GM12878 (cell line): ENCODE data around the gene DNMT3A. TPM values are rescaled to one million over a fixed set of nuclear protein-coding genes. Genes with fewer than 3 reads are reported as not detected.
A peak's percentile ranks its signal among the peaks of the same experiment; 100 is the strongest.

Experiments used
- BCL11A ChIP-seq: IDR thresholded peaks from 2 replicates; pipeline ENCODE4 v1.6.1; 2011; ENCODE audit warnings: low read depth, low read length
- CTCF ChIP-seq, 3 experiments: IDR thresholded peaks in 2 of 3; conservative IDR thresholded peaks in 1 of 3; 2 replicates each; pipeline ENCODE4 v1.5.1; 2011; ENCODE audit warnings: low read depth in 3 of 3, low read length in 3 of 3, mild to moderate bottlenecking in 3 of 3, control low read depth in 2 of 3, moderate library complexity in 2 of 3, inconsistent platforms in 1 of 3, mixed read lengths in 1 of 3; ENCODE audit not compliant: control insufficient read depth in 2 of 3, insufficient read depth in 1 of 3; ENCODE audit errors: extremely low read depth in 1 of 3
- IKZF1 ChIP-seq: fragments of 450-650 bp; conservative IDR thresholded peaks from 2 replicates; pipeline ENCODE4 v1.6.1; 2017; ENCODE audit warnings: antibody characterized with exemption, mild to moderate bottlenecking
- IKZF2 ChIP-seq, 2 experiments: fragments of 450-650 bp; IDR thresholded peaks; 2 replicates each; pipeline ENCODE4 v1.6.1; 2017; ENCODE audit warnings: mild to moderate bottlenecking in 2 of 2, moderate library complexity in 2 of 2
- JUNB ChIP-seq: IDR thresholded peaks from 2 replicates; pipeline ENCODE4 v1.6.1; 2016; ENCODE audit warnings: antibody characterized with exemption, mild to moderate bottlenecking
- KLF5 ChIP-seq: fragments of 450-650 bp; IDR thresholded peaks from 2 replicates; pipeline ENCODE4 v1.6.1; 2014; ENCODE audit warnings: mild to moderate bottlenecking; ENCODE audit not compliant: partially characterized antibody
- PBX3 ChIP-seq: IDR thresholded peaks from 2 replicates; pipeline ENCODE4 v1.6.1; 2011; ENCODE audit warnings: mild to moderate bottlenecking, low read depth, low read length, moderate library complexity; ENCODE audit not compliant: insufficient replicate concordance
- PML ChIP-seq: IDR thresholded peaks from 2 replicates; pipeline ENCODE4 v1.6.1; 2012; ENCODE audit warnings: low read length, inconsistent platforms
- POLR2A ChIP-seq: IDR thresholded peaks from 2 replicates; pipeline ENCODE4 v1.6.1; 2011; ENCODE audit warnings: low read depth, mild to moderate bottlenecking, low read length
- RELB ChIP-seq: fragments of 450-650 bp; IDR thresholded peaks from 2 replicates; pipeline ENCODE4 v1.6.1; 2017; ENCODE audit warnings: low read depth, mild to moderate bottlenecking, moderate library complexity
- SMARCA5 ChIP-seq: fragments of 450-650 bp; IDR thresholded peaks from 2 replicates; pipeline ENCODE4 v1.6.1; 2017; ENCODE audit warnings: mild to moderate bottlenecking
- SRF ChIP-seq, 2 experiments: IDR thresholded peaks; 2 replicates each; pipeline ENCODE4 v1.6.1; 2011; ENCODE audit warnings: low read depth in 2 of 2, low read length in 2 of 2, mild to moderate bottlenecking in 1 of 2, moderate library complexity in 1 of 2
- TAF1 ChIP-seq: IDR thresholded peaks from 2 replicates; pipeline ENCODE4 v1.6.1; 2011; ENCODE audit warnings: mild to moderate bottlenecking, low read depth, low read length, borderline replicate concordance
- ZBTB4 ChIP-seq: fragments of 450-650 bp; formaldehyde crosslinking; IDR thresholded peaks from 2 replicates; pipeline ENCODE4 v1.4.0; 2022; ENCODE audit warnings: mild to moderate bottlenecking, moderate library complexity
- ZNF687 ChIP-seq: fragments of 450-650 bp; IDR thresholded peaks from 2 replicates; pipeline ENCODE4 v1.6.1; 2017; ENCODE audit warnings: mild to moderate bottlenecking, moderate library complexity
- polyA plus RNA-seq, 11 experiments: library from polyadenylated mRNA; depleted of rRNA in 4 of 11; unstranded in 6 of 11; stranded (reverse) in 5 of 11; fragments of >200 nt; fragmentation: Nextera tagmentation in 4 of 11; fragmentation: Illumina TruSeq in 1 of 11; extraction: Ambion mirVana in 4 of 11; extraction: Trizol in 1 of 11; gene quantifications; 1 replicate in 1 of 11; 2 replicates in 10 of 11; pipeline versions ENCODE4 v1.2.1 to v1.2.3, GENCODE V29; 2011 to 2016; ENCODE audit warnings: inconsistent platforms in 2 of 11, missing spikeins in 2 of 11, low read depth in 1 of 11
- total RNA-seq, 4 experiments: library from RNA; depleted of rRNA in 3 of 4; stranded (reverse); fragments of >200 nt in 3 of 4; fragmentation: Illumina TruSeq in 1 of 4; extraction: Trizol in 1 of 4; gene quantifications; 2 replicates each; pipeline versions ENCODE4 v1.2.1 to v1.2.3, GENCODE V29; 2013 to 2021

The DNMT3A gene
- total and polyA plus RNA-seq, 10 of the 15 experiments (the other 5 are each of a cell fraction or from before 2014, with no cell fraction given): 7.4 to 51.6 (median 17.4) TPM

GRCh38 chr2:25301453-25302352, 40.0 kb downstream of the DNMT3A start (continued):
- TF ChIP-seq TAF1 (0 out of 2 replicates have a peak, but pooled peaks have one; percentile 24), IKZF1 (peak; percentile 93), SRF (IDR thresholded peaks at IDR 0.05; ENCODE audit: low read depth in 2 of 2, low read length in 2 of 2) (peak in 1 of 2 experiments; percentile 82; a peak in 2 of 4 replicates), JUNB (peak; percentile 99), POLR2A (peak; percentile 46; the same call in 1 of the 2 replicates), KLF5 (peak; percentile 41), PML (peak; percentile 84; the same call in 1 of the 2 replicates), CTCF (IDR thresholded peaks at IDR 0.05 in 2 of 3, conservative IDR thresholded peaks at IDR 0.05 in 1 of 3; ENCODE audit: control insufficient read depth in 2 of 3, extremely low read depth in 1 of 3, insufficient read depth in 1 of 3, low read depth in 3 of 3, low read length in 3 of 3) (no peak), IKZF2 (IDR thresholded peaks at IDR 0.05) (peak; percentile 95 to 96), RELB (peak; percentile 86), ZBTB4 (CRISPR knock-in tag) (no peak), BCL11A (peak; percentile 99), SMARCA5 (0 out of 2 replicates have a peak, but pooled peaks have one; percentile 26), PBX3 (peak; percentile 68), ZNF687 (peak; percentile 52; the same call in 1 of the 2 replicates)
